Central memory CD4-positive, alpha-beta T cell (primary cell): Measurements from ENCODE around the gene HOXD12.
A peak's percentile ranks its signal among the peaks of the same experiment; 100 is the strongest.

Experiments
- DNase-seq: peaks from one replicate; pipeline ENCODE4 v3.0.0; 2022

The HOXD12 gene

DNA sequence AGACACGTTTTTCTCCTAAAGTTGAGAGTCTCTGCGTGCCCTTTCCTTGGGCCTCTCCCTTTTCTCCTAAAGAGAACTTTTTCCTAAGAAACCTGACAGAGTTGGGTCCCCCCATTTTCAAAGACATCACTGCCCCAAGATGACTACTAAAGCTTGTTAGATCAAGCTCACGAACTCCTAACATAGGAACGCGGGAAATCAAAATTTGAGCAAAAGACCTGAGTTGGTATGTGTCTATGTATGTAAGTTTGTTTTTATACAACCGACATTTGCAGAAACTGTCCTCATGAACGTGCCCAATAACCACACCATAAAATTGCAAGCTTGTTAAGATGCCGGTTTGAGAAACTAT is 5.7 kb upstream of the HOXD12 start:
- no peak for DNase-seq

DNA sequence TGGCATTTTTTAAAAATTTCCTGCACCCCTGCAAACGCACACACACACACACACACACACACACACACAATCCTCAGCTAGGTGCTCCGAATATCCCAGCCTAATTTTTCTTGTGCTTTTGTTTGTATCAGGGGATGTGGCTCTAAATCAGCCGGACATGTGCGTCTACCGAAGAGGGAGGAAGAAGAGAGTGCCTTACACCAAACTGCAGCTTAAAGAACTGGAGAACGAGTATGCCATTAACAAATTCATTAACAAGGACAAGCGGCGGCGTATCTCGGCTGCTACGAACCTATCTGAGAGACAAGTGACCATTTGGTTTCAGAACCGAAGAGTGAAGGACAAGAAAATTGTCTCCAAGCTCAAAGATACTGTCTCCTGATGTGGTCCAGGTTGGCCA is 5.2 kb upstream of the HOXD12 start:
- no peak for DNase-seq

DNA sequence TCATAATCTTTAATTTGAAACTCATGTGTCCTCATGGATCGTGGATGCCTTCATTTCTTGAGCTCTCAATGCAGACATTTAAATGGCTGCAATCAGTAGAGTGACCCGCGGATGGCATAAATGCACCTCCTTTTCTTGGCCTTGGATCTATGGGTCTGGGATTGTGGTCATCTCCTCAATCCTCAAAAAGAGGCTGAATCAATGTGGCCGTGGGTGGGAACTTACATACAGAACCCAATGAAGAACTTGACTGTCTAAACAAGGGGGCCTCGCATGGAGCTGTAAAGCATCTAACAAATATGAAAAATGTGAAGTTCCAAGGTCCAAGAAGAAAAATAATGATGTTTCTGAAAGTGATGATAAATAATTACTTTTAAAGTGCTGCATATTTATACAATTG is 4.2 kb upstream of the HOXD12 start:
- DNase-seq: no peak

DNA sequence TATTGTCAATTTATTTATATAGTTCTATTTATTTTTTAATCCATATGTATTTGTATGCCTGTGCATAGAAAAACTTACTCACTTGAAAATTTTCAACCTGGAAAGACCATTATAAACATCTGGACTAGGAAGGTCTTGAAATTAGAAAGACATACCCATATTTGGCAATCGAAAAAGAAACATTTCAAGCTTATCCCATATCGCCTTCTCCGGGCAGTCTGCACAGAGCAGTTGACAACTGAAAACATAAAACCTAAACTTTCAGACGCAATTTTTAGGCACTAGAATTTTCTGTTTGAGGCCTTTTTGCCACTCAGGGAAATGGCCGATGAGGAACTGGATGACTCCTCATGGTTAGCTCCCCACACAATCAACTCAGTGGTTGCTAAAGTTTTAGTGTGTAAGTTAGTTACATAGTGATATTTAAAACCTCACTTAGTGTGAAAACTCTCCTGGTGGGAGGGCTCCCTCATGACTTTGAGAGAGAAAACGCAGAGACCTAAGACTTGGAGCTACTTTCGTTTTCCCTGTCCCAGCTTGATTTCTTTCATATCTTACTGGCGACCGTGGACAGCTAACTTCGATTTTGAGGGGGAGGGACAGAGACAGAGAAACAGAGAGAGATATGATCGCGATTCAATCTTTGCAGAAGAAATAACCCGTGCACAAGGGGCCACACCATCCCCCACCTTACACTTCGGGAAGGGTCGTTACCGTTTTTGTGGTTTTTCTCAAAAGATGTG is 3.2 kb upstream of the HOXD12 start:
- no peak for DNase-seq

DNA sequence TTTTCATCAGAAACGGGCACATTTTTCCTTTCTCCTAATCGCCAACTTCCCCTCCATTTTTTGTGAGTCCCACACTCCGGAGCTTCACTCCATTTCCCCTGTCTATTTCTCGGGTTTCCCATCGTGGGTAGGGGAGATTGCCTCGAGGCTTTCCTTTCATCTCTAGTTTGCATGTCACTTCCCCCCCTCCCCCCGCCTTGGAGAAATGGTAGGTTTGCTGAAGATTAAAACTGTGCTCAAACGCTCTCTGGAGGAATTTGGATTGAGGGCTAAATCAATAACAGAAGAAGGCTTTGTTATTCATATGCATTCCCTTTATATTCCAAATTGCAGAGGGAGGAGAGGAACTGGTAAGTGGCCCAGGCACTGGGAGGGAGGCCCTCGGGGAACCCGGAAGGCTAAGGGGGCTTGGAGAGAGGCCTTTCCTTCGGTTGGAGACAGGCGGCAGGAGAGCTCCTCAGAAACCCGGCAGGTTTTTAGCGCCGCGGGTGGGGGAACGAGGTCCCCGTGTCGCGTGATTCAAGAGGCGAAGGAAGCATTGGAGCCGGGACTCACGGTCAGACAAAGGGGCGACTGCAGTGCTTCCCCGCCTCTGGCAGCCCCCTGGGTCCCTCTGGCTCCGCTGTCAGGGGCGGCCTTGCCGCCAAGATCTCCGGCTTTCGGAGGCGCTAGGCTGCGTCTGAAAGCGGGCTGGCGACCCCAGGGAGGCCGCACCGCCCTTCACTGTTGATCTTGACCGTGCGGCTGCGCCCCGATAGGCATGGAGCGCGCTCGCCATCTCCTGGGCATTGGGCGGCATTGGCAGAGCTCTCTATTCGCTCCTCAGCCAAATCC is 2.4 kb upstream of the HOXD12 start:
- peak; percentile 48 for DNase-seq

DNA sequence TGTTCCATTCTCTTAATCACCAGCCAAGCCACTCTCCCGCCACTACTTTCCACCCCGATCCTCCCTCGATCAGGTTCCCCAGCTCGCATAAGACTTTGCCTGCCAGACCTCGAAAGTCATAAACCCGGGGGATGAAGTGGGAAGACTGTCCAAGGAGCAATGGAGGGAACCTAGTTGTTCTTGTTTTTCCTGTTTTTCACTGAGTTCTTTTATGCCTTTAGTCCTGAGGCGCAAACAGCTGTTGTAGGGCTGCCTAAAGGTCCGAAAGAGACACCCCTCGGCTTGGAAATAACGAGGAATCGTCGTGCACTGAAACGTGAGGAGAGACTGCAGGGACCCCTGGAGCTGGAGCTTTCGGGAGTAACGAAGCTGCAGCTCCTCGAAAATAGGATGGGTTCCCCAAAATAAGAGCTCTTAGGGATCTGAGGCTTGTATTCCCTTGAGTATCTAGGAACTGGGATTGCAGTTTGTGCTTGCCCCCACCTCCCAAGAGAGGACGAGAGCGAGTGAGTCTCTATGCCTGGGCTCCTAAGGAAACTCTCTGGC is 1.7 kb upstream of the HOXD12 start:
- DNase-seq: no peak

DNA sequence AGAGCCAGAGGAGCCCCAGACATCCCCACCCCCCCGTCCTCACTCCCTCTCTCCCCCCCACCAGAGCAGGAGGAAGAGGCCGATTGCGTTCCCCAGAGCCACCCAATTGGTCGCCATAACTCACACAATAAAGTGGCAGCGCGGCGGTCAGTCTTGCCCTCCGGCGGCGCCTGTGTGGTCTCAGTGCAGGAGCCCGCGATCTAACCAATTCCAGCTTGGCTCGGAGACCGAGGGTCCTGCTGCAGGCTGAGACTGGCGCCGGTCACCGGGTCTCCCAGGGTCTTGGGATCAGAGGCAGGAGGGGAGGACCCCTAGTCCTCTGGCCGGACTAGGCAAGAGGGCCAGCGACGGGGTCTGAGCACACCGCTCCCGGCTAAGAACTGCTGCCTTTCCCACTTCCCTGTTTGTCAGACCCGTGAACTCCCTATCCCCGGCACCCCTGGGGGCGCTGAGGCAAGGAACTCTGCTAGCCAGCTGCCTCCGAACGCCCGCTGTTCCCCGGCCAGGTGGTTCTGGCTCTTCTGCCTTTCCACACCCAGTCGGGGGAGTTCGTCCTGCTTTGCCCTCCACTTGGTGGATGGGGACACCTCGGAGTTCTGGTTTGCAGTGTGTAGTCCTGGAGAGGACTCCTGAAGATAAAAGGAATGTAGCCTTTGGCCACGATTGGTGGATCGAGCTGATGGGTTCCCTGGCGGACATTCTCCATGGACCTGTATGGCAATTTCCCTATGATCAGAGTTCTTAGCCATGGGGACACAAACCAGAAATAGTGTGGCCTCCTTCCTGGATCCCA is 1.0 kb upstream of the HOXD12 start:
- no peak for DNase-seq

DNA sequence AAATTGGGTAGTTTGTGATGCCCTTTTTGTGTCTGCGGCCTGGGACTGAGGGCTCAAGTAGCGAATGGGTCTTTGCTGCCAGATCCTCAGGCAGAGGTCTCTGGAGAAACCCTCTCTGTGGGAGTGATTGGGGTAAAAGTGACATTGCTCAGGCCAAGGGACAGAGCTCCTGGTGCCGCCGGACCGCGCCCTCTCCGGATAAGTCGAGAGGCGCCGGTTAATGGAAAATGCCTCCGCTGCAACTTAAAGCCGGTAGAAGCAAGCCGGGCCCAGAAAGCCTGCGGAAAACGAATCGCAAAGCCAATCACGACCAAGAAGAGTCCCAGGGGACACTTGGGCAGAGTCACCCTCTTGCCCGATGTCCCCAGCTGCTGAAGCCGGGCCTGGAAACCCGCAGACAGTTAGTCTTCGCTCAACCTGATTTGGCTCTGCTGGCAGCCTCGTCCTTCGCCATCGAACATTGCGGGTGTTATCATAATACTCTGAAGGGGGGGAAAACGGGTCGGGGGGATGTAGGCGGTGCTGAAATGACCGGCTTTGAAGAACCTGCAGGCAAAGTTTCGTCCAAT is 352 bp upstream of the HOXD12 start:
- no peak for DNase-seq

DNA sequence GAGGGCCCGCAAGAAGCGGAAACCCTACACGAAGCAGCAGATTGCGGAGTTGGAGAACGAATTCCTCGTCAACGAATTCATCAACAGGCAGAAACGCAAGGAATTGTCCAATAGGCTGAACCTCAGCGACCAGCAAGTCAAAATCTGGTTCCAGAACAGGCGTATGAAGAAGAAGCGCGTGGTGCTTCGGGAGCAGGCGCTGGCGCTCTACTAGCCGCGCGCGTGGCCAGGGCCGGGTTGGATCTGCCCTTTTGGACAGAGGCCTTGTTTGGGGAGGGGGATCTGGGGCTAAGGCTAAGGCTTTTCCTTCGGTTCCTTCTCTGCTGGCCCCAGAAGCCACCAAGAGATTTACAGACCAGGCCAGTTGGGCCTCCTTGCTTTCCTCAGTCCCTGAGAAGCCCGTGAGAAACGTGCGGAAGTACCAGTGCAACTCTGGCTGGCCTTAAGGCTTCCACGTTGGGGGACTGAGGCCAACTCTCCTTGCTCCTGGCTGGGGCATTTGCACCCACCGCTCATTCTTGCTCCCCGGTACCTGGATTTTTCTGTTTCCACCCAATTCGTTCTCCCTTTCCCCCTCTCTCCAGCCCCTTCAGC is 1.0 kb downstream of the HOXD12 start:
- no peak for DNase-seq

DNA sequence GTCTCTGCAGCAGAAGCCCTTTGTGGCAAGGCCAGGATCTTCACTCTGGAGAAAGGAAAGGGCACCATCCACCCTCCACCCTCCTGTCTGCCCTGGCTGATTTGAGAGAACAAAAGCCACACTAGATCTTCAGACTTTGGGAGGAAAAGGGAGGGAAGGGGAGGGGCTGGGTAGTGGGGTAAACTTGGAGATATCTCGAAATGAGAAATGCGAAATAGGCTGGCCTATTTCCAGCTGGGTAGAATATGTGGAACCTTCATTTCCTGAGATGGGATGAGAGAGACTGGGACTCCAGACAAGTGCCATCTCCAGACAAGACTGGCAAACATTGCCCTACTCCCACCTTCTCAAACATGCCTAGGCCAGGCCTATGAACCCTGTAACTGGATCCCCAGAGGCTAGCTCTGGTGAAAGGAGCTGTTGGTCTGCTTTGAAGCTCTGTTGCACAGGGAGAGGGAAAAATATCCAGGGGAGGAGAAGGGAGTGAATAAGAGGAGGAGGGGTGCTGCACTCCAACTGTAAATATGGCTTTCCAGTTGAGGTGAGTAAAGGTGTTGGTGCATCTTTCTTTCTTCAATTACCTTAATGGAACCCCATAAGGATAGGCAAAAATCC is 1.7 kb downstream of the HOXD12 start:
- DNase-seq: no peak

DNA sequence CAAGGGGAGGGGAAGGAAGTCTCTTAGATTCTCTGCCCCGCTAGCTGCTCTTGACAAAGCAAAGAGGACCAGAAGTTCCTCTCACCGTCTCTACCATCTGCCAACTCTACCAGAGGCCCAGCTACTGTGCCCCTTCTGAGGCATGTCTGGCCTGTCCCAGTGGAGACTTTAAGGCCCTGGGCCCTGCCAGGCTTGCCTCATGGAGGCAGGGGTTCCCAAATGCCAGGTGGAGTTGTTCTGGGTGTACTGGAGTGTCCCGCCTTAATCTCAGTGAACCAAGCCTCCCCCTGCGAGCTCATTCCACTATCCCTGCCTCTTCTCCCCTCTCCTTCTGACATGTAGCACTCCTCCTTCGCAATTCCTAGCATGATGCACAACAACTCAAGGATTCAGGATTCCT is 2.2 kb downstream of the HOXD12 start:
- no peak for DNase-seq

DNA sequence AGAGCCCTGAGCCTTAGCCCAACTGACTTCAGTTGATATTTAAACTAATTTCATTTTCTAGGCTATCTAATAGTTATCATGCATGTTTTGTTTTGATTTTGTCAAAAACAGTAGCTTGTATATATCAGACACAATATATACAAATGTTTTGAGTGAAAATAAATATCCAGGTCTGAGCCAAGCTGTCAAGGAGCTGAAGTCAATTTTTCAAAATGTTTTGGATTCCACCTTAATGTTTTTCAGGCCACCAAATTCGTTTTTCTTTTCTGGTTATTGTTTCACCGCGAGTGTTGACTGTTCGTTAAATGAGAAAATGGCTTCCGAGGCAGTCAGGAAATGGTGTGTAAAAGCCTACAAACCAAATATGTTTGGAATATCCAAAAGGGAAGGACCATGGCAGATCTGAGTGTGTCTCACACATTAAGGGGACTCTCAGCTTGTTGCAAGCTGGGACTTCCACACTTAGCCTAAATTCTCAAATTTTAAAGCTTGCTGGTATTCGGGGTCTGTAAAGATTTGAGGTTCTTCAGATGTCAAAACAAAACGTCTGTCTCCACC is 2.8 kb downstream of the HOXD12 start:
- DNase-seq: no peak

DNA sequence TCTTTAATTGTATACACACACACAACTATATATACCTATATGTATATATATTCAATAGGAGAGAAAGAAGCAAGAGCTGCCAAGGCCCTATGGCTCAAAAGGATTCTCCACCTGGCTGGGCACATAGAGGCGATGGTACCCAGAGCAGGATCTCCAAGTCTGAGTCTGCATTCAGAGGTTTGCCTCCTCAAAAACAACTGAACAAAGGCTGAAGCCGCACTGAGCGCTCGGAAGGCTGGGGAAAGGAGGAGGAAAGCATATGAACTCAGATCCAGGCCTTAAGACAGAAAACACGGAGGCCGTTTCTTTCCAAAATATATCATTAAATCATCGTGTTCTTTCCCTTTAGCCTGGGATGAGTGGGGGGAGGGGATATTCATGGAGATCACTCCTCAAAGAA is 3.6 kb downstream of the HOXD12 start:
- no peak for DNase-seq

DNA sequence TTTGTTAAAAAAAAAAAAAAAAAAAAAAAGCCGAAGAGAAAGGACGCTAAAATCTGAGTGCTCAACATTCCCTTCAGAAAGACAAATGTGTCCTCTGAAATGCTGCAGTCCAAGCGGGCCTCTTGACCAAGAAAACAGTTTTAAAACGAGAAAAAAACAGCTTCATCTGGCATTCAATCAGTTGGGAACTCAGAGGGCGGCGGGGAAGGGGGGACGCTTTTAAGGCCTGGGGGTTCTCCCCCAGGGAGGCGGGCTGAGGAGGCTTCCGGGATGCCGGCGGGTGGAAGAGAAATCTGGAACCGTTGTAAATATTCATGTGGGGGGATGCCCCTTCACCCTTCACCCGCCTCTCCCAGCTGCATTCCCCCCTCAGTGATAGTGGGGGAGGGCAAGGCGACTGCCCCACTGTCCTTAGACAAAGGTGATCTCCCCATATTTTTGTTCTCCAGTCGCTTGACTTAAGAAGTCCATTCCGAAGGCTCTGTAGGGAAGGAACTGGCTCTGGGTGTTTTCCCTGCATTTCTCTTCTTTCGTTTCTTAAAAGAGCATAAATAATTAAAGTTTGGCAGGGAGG is 4.2 kb downstream of the HOXD12 start:
- DNase-seq: no peak

DNA sequence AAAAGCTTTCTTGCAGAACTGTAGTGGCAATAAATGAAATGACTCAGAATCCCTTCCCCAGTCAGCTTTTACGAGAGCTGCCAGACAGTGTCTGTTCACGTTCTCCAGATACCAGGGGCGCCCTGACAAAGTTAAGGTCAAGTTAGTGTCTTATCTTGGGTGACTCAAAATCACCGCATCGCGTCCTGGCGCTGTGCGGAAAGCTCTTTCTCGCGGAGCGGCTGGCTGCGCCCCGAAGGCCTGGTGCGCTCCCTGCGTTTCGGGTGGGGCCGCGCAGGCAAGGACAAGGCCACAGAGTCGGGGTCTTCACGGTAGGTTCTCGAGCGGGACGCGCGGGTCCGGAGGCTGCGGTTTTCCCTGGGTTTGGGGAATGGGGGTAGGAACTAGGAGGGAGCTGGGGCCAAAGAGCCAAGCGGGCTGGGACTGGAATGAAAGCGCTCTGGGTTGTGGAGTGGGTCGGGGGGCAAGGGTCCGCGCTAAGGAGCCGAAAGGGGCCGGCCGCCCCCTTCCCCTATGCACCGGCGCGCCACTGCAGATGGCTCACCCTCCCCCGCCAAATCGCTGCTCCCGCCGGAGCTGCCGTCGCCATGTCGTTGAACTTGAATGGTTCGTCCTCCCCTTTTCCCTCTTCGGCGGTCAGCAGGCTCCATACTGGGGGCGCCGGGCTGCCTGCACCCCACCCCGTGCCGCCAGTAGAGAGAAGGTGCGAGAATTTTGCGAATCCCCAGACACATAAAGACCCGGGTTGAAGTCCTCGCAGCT is 4.9 kb downstream of the HOXD12 start:
- no peak for DNase-seq

DNA sequence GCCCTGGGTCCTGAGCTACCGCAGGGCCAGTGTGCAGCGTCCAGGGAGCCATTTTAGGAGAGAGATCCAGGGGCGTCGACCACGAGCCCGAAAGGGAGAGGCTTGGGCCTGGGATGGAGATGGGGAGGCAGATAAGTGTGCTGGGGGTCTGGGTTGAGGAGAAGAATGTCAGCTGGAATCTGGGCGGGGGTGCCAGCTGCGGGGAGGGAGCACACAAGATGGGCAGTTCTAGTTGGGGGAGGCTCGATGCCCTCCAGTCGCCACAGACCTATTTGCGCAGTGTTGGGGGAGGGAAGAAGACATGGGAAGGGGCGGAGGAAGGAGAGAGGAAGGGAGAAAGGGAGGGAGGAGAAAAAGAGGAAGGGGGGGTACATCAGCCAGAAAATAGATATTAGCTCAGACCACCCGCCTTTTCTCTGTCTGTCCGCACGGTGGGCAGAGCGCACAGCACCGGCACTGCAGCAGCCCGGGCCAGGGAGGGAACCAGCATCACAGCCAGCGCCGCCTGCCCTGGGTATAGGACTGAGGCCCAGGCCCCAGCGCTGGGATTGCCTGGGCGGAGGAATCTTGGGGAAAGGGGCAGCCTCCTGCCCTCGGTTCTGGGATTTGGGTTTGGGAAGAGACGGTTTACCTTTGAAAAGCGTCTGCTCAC is 5.6 kb downstream of the HOXD12 start:
- no peak for DNase-seq

DNA sequence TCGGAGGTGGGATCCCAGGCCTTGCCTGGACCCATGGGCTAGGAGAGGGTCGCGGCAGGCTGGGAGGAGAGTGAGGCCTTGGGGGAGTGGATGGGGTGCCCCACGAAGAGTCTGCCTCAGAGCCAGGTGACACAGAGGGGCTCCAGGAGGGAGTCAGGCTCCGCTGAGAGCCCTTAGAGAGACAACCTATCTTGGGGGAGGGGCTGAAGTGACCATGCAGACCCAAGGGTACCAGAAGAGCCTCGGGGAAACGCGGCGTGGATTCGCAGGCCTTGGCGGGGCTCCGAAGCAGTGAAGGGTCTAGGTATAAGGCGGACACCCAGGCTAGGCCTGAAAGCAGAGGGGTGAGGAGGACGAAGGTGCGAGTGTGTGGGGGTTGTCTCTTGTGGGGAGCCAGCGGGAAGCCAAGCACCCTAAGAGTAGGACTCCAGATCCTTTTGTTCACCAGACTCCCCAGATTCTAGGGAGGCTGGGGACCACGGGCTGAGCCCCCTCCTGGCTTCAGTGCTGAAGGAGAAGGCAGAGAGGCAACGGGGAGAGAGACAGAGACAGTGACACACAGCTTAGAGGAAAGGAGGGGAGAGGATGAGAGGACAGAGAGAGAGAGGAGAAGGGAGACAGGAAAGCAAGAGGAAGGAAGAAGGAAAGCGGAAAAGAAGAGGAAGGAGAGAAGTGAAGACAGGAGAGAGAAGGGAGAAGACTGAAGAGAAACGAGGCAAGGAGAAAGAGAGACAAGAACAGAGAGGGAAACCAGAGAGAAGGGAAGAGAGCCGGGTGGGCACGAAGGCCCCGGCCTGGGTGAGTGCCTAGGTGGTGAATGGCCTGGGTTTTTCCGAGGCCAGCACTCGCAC is 6.4 kb downstream of the HOXD12 start:
- no peak for DNase-seq

DNA sequence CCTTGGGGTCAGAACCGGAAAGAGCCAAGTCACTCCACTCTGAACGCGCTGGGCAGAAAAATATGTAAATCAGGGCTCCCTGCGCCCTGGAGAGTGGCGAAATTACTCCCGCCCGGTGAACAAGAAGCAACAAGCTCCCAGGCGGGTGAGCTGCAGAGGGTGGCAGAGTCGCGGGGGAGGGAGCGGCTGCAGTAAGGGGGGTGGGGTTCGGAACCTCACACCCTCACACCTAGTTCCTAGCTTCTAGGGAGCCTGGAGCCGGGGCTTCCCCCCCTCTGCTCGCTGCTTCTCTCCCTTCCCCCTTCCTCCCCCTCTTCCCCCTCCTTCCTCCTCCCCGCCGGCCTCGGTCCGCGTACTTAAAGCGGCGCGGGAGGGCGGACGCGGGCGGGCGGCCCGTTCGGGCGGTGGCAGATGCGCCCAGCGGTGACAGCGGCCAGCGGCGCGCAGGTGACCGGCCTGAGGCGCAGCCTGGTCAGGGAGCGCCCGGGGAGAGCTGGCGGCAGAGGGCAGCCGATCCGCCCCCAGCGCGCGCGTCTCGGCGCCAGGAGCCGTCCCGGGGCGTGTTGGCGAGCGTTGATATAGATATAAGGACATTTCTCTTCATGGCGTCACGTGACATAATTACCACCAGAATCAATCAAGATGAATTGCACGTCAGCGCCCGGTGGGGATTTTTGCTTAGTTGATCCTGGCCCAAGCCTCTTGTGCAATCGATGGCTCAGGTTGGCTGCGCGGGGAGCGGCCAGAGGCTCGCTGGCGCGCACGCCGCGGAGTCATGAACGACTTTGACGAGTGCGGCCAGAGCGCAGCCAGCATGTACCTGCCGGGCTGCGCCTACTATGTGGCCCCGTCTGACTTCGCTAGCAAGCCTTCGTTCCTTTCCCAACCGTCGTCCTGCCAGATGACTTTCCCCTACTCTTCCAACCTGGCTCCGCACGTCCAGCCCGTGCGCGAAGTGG is 7.3 kb downstream of the HOXD12 start, which contains the start of gene HOXD11:
Gene HOXD11 (plus strand): TSS at position 700 of the 959 bp plus-strand sequence. CDS start 76 bp downstream, at position 776.
- DNase-seq: no peak
